ENCODE results near the gene SAMD8.
"Not testable (repeated sequence)": the region's sequence is repeated elsewhere in the genome, so short reads cannot be mapped to it uniquely, and the experiment has no call there.

The SAMD8 gene

DNA sequence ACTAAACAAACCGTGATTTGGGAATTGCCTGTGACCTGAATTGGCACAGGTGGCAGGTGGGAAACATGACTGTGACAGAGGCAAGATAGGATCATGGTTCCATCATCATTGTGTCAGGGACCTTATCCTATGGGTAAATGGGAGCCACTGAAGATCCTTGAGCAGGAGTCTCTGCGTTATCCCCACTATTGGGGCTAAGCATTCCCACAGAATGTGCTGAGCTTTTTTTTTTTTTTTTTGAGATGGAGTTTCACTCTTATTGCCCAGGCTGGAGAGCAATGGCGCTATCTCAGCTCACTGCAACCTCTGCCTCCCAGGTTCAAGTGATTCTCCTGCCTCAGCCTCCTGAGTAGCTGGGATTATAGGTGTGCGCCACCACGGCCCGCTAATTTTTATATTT is 88.5 kb downstream of the SAMD8 start:
- DNase-seq = not testable (repeated sequence)

DNA sequence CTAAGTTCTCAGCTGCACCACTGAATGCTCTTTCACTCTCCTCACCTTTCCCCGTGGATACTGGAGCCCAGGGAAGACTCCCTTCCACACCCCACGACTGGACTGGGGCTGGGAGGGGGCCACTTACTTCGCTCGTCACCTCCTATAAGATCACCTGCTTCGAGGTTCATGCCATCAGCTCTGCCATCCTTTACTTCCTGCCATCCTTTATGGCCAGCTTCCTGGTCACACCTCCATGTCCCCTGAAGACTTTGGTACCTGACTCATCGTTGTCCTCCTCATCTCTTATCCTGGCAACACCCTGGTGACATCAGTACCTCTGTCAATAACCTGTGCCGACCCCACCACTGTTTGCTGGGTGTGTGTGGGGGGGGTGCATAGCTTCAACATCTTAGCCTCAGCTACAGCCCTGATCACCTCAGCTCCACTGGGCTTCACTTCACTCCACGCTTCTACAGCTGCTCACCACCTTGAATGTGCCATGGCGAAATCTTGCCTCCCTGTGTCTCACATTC is 90.4 kb downstream of the SAMD8 start:
- peak; percentile 53 for DNase-seq

- peak; percentile 38 for DNase-seq
These were observed 91.0 kb downstream of the SAMD8 start for GRCh38 chr10:75202321-75203045.

DNA sequence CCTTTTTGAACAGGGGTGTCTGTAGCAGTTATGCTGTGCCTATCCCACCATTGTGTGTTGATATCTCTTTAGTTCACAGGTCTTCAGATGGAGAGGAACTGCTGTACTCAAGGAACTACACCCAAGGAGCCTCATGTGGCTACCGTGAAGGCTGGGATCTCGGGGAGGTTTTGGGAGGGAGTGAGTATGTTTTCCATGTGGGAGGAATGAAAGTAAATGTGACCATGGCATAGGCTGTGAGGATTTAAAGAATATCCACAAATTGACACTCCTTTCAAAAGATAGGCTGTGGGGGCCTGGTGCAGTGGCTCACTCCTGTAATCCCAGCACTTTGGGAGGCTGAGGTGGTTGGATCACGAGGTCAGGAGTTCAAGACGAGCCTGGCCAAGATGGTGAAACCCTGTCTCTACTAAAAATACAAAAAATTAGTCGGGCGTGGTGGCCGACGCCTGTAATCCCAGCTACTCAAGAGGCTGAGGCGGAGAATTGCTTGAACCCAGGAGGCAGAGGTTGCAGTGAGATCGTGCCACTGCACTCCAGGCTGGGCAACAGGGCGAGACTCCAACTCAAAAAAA is 91.7 kb downstream of the SAMD8 start:
- not testable (repeated sequence) for DNase-seq

DNA sequence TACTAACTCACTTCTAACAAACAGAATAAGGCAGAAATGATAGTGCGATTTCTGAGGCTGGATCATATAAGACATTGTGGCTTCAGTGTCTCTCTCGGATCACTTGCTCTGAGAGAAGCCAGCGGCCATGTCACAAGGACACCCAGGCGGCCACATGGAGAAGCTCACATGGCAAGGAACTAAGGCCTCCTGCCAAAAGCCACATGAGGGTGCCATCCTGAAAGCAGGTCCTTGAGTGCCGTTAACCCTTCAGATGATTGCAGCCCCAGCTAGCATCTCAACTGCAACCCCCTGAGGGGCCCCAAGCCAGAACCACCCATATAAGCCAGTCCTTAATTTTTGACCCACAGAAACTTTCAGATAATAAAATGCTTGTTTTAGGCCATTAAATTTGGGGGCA is 92.3 kb downstream of the SAMD8 start:
- DNase-seq = no peak

DNA sequence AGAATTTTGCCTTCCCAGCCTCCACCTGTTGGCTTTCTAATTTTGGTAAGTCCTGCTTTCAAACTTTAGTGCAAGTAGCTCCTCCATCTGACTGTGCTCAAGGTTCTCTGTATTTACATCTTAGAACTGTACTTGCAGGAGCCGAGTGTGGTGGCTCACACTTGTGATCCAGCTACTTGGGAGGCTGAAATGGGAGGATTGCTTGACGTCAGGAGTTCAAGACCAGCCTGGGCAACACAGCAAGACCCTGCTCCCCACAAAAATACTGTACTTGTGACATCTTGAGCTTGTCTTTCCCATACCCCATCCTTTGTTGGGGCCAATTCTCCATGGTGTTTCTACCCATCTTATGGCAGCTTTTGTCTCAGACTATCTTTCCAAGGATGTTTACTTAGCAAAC is 94.5 kb downstream of the SAMD8 start:
- DNase-seq = no peak

GRCh38 chr10:75206638-75207037 is 95.2 kb downstream of the SAMD8 start:
- not testable (repeated sequence) for DNase-seq

GRCh38 chr10:75207079-75207856 is 95.8 kb downstream of the SAMD8 start:
- DNase-seq = no peak

DNA sequence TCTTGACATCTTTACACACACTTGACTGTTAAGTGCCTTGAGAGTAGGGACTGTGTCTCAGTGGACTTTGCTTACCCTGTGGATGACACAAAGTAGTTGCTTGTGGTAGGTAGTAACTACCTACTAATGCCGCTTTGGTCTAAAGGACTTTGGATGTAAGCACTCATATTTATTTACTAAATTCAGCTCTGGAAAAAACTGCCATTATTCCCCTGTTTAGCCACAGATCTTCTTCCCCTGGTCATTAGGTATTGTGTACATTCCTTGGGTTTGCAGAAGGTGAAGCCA is 96.3 kb downstream of the SAMD8 start:
- DNase-seq = no peak

GRCh38 chr10:75208181-75208580 is 96.7 kb downstream of the SAMD8 start:
- no peak for DNase-seq

DNA sequence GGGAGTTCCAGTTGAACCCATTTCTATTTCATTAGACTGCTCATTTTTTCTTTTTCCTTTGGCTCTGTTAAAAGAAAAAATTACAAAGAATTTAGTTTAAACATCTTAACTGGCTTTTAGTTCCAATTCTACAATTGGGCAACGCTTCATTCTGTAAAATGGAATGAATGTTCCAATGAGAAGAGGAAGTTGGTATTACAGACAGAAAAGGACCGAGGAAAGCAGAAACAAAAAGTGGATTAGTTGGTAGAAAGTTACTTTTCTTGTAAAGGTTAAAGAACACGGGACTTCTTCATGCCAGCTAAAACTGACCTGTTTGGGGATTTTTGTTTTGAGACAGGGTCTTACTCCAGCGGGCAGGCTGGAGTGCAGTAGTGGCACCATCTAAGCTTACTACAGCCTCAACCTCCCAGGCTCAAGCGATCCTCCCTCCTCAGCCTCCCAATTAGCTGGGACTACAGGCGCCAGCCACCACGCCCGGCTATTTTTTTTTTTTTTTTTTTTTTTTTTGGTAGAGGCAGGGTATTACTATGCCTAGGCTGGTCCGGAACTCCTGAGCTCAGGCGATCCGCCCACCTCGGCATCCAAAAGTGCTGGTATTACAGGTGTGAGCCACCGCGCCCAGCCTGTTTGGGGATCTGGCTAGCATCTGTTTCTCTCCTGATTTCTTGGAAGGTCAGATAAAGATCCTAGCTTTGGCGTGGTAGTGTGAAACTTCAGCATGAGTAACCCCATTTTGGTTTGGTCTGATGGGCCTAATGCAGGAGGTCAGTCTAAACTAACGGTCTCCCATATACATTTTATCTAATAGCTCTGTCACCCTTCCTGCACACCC is 97.8 kb downstream of the SAMD8 start:
- no peak for DNase-seq

- DNase-seq = peak; percentile 87
These were observed 98.4 kb downstream of the SAMD8 start for GRCh38 chr10:75209921-75210281.

- DNase-seq = peak; percentile 96
These were observed 99.0 kb downstream of the SAMD8 start, which contains the start of gene VDAC2 for GRCh38 chr10:75210282-75211006. Gene VDAC2, plus strand, starts transcription at chr10:75210796. Its CDS starts 363 bp downstream, at chr10:75211159.

GRCh38 chr10:75211007-75211691 is 99.7 kb downstream of the SAMD8 start:
- DNase-seq = peak; percentile 68

GRCh38 chr10:75212343-75212742 is 100.9 kb downstream of the SAMD8 start:
- DNase-seq = no peak

- DNase-seq = no peak
These were observed 108.8 kb downstream of the SAMD8 start for GRCh38 chr10:75220274-75220673.

- not testable (repeated sequence) for DNase-seq
These were observed 110.0 kb downstream of the SAMD8 start for GRCh38 chr10:75221492-75221891.

- no peak for DNase-seq
These were observed 112.1 kb downstream of the SAMD8 start for GRCh38 chr10:75223507-75223906.

DNA sequence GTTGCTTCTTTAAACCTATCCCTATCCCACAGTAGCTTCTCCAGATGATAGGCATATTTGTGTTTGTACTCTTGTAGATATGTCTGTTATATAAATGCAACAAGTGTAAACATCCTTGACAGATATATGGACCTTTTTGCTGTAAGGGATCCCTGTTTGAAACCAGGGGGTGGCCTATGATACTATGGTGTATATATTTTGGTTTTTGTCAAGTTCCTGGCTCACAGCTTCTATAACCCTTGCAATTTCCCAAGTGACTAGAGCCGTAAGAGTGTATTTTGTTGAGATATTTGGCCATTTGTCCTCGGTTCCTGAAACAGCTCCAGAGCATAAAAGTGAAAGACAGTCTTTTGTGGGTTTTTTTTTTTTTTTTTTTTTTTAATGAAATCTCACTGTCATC is 114.6 kb downstream of the SAMD8 start:
- DNase-seq = no peak

GRCh38 chr10:75226656-75227055 is 115.2 kb downstream of the SAMD8 start:
- no peak for DNase-seq

DNA sequence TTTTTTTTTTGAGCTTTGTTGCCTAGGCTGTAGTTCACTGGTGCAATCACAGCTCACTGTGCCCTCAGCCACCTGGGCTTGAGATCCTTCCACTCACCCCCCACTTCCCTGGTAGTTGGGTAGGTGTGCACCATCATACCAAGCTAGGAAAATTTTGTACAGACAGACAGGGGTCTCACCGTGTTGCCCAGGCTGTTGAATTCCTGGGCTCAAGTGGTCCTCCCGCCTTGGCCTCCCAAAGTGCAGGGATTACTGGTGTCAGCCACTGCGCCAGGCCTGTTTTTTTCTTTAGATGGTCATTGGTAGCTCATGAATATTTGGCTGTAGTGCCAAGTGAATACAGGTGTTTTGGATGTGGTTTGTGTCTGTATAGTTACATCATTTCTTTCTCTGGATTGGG is 116.8 kb downstream of the SAMD8 start:
- DNase-seq = no peak

GRCh38 chr10:75228834-75229233 is 117.4 kb downstream of the SAMD8 start:
- no peak for DNase-seq
